ENCODE data around the gene GATB.

GATB gene

DNA sequence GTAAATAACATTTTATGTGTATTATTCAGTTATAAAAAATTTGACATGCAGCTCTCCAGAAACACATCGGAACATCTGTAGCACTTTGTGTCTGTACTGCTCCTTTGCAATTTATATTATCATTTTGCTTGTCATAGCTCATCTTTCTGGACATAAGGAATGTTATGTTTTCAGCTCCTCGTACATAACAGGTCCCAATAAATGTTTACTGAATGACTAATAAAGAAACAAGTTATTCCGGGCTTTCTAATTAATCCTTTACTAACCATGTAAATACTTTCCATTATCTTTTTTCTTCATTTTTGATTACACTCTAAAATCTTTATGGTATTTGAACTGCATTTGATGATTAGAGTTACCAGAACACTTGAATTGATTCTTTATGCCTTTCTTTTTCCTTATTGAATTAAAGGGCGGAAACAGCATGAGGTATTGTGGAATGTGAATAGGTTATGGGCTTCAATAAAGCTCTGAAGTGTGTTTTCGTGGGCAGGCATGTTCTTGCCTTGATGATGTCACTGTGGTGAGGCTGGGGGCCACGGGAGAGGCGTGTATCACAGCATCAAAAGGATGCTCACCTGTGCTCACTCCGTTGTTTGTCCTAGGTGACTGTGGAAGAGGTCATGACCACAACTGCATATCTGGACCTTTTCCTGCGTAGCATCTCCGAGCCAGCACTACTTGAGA is 131.6 kb downstream of the GATB start:
- Histone ChIP-seq H3K27ac (ENCODE audit: low read length) (no peak overlapping the region), H3K9ac (ENCODE audit: low read depth, low read length) (no peak overlapping the region), H3K4me1 (ENCODE audit: insufficient read depth, low read length) (no peaks in the 10 kb centered on the region; the same call in 1 of the 2 replicates), H3K36me3 (ENCODE audit: insufficient read depth, low read depth, low read length) (no peaks in the 10 kb centered on the region), H3K9me3 (ENCODE audit: insufficient read depth, low read depth, low read length) (peaks cover 2% of the 10 kb centered on the region; the same call in 1 of the 2 replicates), H3K27me3 (ENCODE audit: insufficient read depth, low read length) (no peaks in the 10 kb centered on the region), H3K4me3 (ENCODE audit: low read length) (no peak overlapping the region)

- H3K27me3 ChIP-seq (ENCODE audit: insufficient read depth, low read length) = no peaks in the 10 kb centered on the region
- no peak overlapping the region for H3K27ac ChIP-seq (ENCODE audit: low read length)
- no peaks in the 10 kb centered on the region for H3K36me3 ChIP-seq (ENCODE audit: insufficient read depth, low read depth, low read length)
- H3K9me3 ChIP-seq (ENCODE audit: insufficient read depth, low read depth, low read length) = no peaks in the 10 kb centered on the region
- H3K4me3 ChIP-seq (ENCODE audit: low read length) = no peak overlapping the region
- H3K4me1 ChIP-seq (ENCODE audit: insufficient read depth, low read length) = no peaks in the 10 kb centered on the region; the same call in 1 of the 2 replicates
- H3K9ac ChIP-seq (ENCODE audit: low read depth, low read length) = no peak overlapping the region
Observed at GRCh38 chr4:151628001-151628608, 132.7 kb downstream of the GATB start.

GRCh38 chr4:151627491-151627890 is 133.3 kb downstream of the GATB start:
- Histone ChIP-seq H3K9ac (ENCODE audit: low read depth, low read length) (no peak overlapping the region), H3K4me3 (ENCODE audit: low read length) (no peak overlapping the region), H3K27ac (ENCODE audit: low read length) (no peak overlapping the region), H3K9me3 (ENCODE audit: insufficient read depth, low read depth, low read length) (no peaks in the 10 kb centered on the region), H3K36me3 (ENCODE audit: insufficient read depth, low read depth, low read length) (no peaks in the 10 kb centered on the region), H3K4me1 (ENCODE audit: insufficient read depth, low read length) (peaks cover 6% of the 10 kb centered on the region), H3K27me3 (ENCODE audit: insufficient read depth, low read length) (no peaks in the 10 kb centered on the region)

GRCh38 chr4:151626751-151627150 is 134.1 kb downstream of the GATB start:
- H3K27ac ChIP-seq (ENCODE audit: low read length) = no peak overlapping the region
- H3K9ac ChIP-seq (ENCODE audit: low read depth, low read length) = no peak overlapping the region
- H3K4me3 ChIP-seq (ENCODE audit: low read length) = no peak overlapping the region
- H3K27me3 ChIP-seq (ENCODE audit: insufficient read depth, low read length) = no peaks in the 10 kb centered on the region
- peaks cover 13% of the 10 kb centered on the region for H3K4me1 ChIP-seq (ENCODE audit: insufficient read depth, low read length)
- H3K36me3 ChIP-seq (ENCODE audit: insufficient read depth, low read depth, low read length) = no peaks in the 10 kb centered on the region
- H3K9me3 ChIP-seq (ENCODE audit: insufficient read depth, low read depth, low read length) = no peaks in the 10 kb centered on the region

DNA sequence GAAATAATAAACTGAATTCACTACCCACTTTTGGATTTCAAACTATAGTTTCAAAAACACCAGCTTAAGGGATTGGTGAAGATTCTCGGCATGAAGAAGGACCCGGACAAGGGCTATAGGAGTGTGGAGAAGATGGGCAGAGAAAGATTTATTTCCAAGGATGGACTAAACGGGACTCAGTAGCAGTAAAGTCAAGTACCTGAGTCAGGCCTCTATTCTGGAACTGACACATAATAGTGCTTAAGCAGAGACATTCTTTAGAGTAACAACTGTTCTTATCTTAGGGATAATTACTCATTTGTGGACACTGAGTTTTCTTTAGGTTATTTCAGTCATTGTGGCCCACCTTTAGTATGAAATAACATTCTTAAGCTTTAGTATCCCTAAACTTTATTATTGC is 134.6 kb downstream of the GATB start:
- Histone ChIP-seq H3K27me3 (ENCODE audit: insufficient read depth, low read length) (no peaks in the 10 kb centered on the region), H3K36me3 (ENCODE audit: insufficient read depth, low read depth, low read length) (no peaks in the 10 kb centered on the region), H3K9me3 (ENCODE audit: insufficient read depth, low read depth, low read length) (no peaks in the 10 kb centered on the region), H3K9ac (ENCODE audit: low read depth, low read length) (no peak overlapping the region), H3K4me1 (ENCODE audit: insufficient read depth, low read length) (peaks cover 16% of the 10 kb centered on the region), H3K4me3 (ENCODE audit: low read length) (no peak overlapping the region), H3K27ac (ENCODE audit: low read length) (no peak overlapping the region)

DNA sequence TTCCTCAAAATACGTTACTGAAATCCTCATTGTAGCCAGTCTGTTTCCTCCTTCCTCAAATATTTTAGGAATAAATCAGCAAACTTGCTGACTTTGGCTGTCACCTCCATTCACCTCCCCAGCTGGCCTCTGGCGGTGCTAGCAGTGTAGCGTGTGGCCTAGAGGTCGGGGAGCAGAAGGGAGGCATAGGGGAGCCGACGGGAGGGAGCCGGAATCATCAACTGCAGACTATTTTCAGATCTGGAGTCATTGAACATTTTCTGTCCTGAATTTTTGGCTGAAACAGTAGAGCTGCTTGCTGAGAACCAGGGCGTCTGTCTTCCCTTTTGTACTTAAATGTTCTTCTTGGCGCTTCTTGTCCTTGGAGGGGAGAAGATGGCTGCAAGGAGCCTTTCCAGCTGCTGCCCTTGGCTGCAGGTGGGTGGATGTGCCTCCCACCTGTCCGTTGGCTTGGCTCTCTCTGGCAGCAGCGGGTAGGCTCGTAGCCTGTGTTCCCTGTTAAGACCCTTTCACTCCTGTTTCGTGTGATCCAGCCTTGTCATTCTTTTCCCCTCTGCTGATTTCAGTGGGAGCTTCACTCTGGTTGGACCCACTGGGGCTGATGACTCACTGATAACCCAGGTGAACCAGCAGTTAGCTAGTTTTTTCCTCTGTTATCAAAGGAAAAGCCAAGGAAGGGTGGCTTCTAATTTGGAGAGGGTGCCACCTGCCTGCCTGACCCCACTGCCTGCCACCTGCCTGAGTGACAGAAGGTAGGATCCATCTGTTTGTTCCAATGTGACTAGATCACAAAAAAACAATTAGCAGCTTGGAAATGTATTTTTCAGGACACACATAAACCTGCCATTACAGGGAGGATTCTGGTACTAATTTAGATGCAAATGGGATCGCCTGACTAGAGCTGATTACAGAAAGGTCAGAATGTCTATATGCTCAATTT is 135.9 kb downstream of the GATB start:
- Histone ChIP-seq H3K4me3 (ENCODE audit: low read length) (no peak overlapping the region), H3K4me1 (ENCODE audit: insufficient read depth, low read length) (peaks cover 20% of the 10 kb centered on the region), H3K9me3 (ENCODE audit: insufficient read depth, low read depth, low read length) (no peaks in the 10 kb centered on the region)

More for the DNA sequence above, 135.9 kb downstream of the GATB start:
- H3K27me3 ChIP-seq (ENCODE audit: insufficient read depth, low read length) = no peaks in the 10 kb centered on the region
- no peak overlapping the region for H3K27ac ChIP-seq (ENCODE audit: low read length)
- H3K9ac ChIP-seq (ENCODE audit: low read depth, low read length) = no peak overlapping the region
- H3K36me3 ChIP-seq (ENCODE audit: insufficient read depth, low read depth, low read length) = no peaks in the 10 kb centered on the region

Measured in iPS-20b (cell line).